ENCODE measurements around the gene FBF1.
"Not testable (repeated sequence)": the region's sequence is repeated elsewhere in the genome, so short reads cannot be mapped to it uniquely, and the experiment has no call there.

Gene FBF1

GRCh38 chr17:75874323-75875181 lies 66.3 kb downstream of the FBF1 start:
- DNase-seq: no peak

GRCh38 chr17:75873587-75874322 lies 67.1 kb downstream of the FBF1 start:
- no peak for DNase-seq

DNA sequence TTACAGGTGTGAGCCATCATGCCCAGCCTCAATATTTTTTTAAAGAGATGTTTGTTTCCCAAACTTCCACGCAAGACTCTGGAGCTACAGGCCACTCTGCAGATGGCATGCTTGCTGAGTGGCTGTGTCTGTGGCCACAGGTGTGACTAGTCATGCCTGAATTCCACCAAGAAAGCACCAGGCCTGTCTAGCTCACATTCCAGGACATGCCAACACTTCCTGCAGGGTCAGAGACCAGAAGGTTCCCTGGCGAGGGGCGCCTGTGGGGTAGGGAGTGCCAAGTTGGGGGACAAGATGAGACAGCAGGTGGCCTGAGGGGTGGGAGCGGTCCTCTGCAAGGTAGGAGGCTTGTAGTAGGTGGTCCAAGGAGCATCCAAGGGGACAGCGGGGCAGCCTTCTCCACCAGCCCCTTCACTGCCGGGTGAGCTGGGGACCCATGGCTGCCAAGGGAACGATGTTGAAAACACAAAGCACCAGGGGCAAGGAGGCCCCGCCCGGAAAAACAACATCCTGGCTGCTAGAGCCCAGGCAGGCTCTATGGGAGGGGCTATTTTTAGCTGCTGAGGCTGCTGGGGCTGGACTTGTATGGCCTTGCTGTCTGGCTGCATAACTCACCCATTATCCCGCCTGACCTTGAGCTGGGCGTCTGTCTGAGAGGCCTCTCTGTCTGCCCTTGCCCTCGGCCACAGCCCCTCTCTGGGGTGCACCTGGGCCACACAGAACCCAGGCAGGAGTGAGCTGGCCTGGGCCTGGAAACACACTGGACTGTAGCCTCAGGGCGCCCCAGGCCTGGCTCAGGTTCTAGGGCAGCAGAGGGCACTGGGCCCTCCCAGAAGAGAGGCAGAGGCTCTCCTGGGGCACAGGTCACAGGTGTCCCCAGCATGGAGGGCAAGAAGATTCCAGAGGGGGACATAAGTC lies 68.1 kb downstream of the FBF1 start:
- DNase-seq: no peak

- not testable (repeated sequence) for DNase-seq
These were observed 70.6 kb downstream of the FBF1 start for GRCh38 chr17:75870228-75870627.

GRCh38 chr17:75869282-75870141 lies 71.3 kb downstream of the FBF1 start:
- DNase-seq: no peak

GRCh38 chr17:75868730-75869281 lies 72.0 kb downstream of the FBF1 start:
- DNase-seq: not testable (repeated sequence)

- not testable (repeated sequence) for DNase-seq
These were observed 75.2 kb downstream of the FBF1 start for GRCh38 chr17:75865404-75866188.

DNA sequence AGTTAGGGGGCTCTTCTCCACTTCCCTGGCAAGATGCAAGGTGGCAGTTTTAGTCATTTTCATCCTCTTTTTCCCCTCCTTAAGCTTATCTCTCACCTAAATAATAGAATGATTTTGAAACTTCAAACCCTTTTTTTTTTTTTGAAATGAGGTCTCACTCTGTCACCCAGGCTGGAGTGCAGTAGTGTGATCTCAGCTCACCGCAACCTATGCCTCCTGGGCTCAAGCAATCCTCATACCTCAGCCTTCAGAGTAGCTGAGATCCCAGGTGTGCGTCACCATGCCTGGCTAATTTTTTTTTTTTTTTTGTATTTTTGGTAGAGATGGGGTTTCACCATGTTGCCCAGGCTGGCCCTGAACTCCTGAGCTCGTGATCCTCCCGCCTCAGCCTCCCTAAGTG lies 76.0 kb downstream of the FBF1 start:
- not testable (repeated sequence) for DNase-seq

DNA sequence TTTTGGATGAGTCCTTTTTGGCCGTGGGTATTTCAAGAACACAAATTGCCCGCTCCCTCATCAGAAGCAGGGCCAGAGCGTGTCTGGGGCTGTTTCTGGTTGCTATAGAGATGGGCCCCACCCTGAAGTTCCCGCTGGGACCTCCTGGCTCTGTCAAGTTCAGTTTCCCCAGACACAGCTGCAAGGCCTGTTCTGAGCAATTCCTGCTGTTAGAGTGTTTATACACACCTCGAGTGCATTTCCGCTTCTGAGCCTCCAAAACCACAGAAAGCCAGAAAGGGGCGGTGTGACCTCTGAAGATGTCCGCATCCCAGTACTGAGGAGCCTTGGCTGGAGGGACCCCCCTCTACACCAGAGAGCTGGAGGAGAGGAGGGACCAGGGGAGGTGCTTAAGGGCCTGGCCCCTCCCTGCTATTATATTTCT lies 76.4 kb downstream of the FBF1 start:
- DNase-seq: peak; percentile 59

DNA sequence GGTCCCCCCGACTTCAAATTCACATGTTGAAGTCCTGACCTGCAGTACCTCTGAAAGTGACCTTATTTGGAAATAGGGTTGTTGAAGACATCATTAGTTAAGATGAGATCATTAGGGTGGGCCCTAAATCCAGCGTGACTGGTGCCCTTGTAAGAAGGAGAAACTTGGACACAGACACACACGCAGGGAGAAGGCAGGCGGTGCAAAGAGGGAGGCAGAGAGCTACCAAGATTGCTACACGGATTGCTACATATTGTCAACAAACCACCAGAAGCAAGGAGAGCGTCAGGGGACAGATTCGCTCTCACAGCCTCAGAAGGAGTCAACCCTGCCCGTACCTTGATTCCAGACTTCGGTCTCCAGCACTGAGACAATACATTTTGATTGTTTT lies 78.9 kb downstream of the FBF1 start:
- no peak for DNase-seq

Measured in stimulated activated CD8-positive, alpha-beta memory T cell treated with anti-CD3 and anti-CD28 coated beads, Interleukin-4, amount 100 ng/mL, for 48 hours (primary cell).